ENCODE data around the gene TMIGD1. TPM values are rescaled to one million over a fixed set of nuclear protein-coding genes. Genes with fewer than 3 reads are reported as not detected.

The TMIGD1 gene
- total and polyA plus RNA-seq, 2 of the 13 experiments (the other 11 are each of a cell fraction or from before 2014, with no cell fraction given): not detected

GRCh38 chr17:30321314-30321713, 12.5 kb downstream of the TMIGD1 start (continued):
- no peak for TF ChIP-seq SNRNP70 (IDR thresholded peaks at IDR 0.05; ENCODE audit: low read depth, low read length)
- TF ChIP-seq, protein P1, sequence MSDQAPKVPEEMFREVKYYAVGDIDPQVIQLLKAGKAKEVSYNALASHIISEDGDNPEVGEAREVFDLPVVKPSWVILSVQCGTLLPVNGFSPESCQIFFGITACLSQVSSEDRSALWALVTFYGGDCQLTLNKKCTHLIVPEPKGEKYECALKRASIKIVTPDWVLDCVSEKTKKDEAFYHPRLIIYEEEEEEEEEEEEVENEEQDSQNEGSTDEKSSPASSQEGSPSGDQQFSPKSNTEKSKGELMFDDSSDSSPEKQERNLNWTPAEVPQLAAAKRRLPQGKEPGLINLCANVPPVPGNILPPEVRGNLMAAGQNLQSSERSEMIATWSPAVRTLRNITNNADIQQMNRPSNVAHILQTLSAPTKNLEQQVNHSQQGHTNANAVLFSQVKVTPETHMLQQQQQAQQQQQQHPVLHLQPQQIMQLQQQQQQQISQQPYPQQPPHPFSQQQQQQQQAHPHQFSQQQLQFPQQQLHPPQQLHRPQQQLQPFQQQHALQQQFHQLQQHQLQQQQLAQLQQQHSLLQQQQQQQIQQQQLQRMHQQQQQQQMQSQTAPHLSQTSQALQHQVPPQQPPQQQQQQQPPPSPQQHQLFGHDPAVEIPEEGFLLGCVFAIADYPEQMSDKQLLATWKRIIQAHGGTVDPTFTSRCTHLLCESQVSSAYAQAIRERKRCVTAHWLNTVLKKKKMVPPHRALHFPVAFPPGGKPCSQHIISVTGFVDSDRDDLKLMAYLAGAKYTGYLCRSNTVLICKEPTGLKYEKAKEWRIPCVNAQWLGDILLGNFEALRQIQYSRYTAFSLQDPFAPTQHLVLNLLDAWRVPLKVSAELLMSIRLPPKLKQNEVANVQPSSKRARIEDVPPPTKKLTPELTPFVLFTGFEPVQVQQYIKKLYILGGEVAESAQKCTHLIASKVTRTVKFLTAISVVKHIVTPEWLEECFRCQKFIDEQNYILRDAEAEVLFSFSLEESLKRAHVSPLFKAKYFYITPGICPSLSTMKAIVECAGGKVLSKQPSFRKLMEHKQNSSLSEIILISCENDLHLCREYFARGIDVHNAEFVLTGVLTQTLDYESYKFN (CRISPR knock-in tag; conservative IDR thresholded peaks at IDR 0.05): peak; percentile 19; the same call in 1 of the 2 replicates
- TF ChIP-seq, protein P2, sequence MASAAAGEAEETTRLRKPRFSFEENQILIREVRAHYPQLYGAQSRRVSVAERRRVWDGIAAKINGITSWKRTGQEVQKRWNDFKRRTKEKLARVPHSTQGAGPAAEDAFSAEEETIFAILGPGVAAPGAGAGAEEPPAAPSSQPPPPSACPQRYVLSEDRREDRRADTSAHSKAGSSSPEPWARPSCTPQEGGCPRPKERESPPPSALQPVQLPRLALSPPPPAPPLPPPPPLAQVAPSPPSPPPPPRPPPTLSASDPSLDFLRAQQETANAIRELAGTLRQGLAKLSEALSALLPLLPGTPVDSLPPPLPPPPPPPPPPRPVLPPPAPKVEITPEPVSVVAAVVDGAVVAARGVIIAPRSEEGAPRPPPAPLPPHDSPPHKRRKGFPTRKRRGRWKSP (CRISPR knock-in tag; IDR thresholded peaks at IDR 0.05): no peak
- TF ChIP-seq GATAD2A (CRISPR knock-in tag; IDR thresholded peaks at IDR 0.05): peak; percentile 70; the same call in 1 of the 2 replicates
- peak; percentile 25; the same call in 1 of the 2 replicates for TF ChIP-seq SOX5 (CRISPR knock-in tag; IDR thresholded peaks at IDR 0.05; ENCODE audit: borderline replicate concordance)
- no peak for TF ChIP-seq MED13 (CRISPR knock-in tag; IDR thresholded peaks at IDR 0.05)
- no peak for TF ChIP-seq TOE1 (CRISPR knock-in tag; IDR thresholded peaks at IDR 0.05)
- no peak for TF ChIP-seq MATR3 (CRISPR knock-in tag; IDR thresholded peaks at IDR 0.05)
- TF ChIP-seq FOXA3 (CRISPR knock-in tag; IDR thresholded peaks at IDR 0.05): peak; percentile 62; the same call in 1 of the 2 replicates

GRCh38 chr17:30318155-30318554, 15.7 kb downstream of the TMIGD1 start:
- no peak for ATAC-seq
- Histone ChIP-seq H3K79me2 (ENCODE audit: insufficient read depth, low read length) (no peaks in the 10 kb centered on the region), H2AFZ (ENCODE audit: low read length) (no peak overlapping the region), H3K36me3 (replicated peaks in 1 of 2; ENCODE audit: control insufficient read depth in 1 of 2, insufficient read depth in 2 of 2, low read length in 2 of 2) (no peaks in the 10 kb centered on the region), H3K4me3 (replicated peaks in 1 of 3; ENCODE audit: insufficient read depth in 1 of 3, low read depth in 2 of 3, low read length in 3 of 3) (no peak overlapping the region), H3K4me1 (ENCODE audit: insufficient read depth, low read length) (peaks cover 52% of the 10 kb centered on the region), H3K27me3 (ENCODE audit: control insufficient read depth in 1 of 2, insufficient read depth in 2 of 2, low read length in 2 of 2) (peaks cover 0 to 6% of the 10 kb centered on the region in 2 experiments; a peak in 1 of 5 replicates), H3K9ac (ENCODE audit: insufficient read depth, low read depth, low read length) (no peak overlapping the region), H3K27ac (ENCODE audit: extremely low read length, insufficient read depth, low read length) (no peak overlapping the region), H4K20me1 (ENCODE audit: insufficient read depth, low read length) (no peaks in the 10 kb centered on the region), H3K4me2 (ENCODE audit: low read depth, low read length) (no peak overlapping the region), H3K9me3 (ENCODE audit: low read length) (no peaks in the 10 kb centered on the region)
- DNase-seq (ENCODE audit: low spot score): no peak
- no TSS peak for BruUV-seq (replicated peaks)
- FAIRE-seq: no peak
- 50% methylated on average over 3 of the region's 3 CpGs for WGBS (ENCODE audit: low lambda C conversion rate)
- in situ Hi-C loops (cut with HindIII; ENCODE audit: extremely low pct_ligation_motif_present, low pct_unique_long_range_greater_than_20kb): no loop called here
- TF ChIP-seq SRSF9 (IDR thresholded peaks at IDR 0.05; ENCODE audit: borderline replicate concordance, insufficient read depth, low read depth, low read length, poor library complexity, severe bottlenecking) (no peak), AKNA (CRISPR knock-in tag; IDR thresholded peaks at IDR 0.05; ENCODE audit: borderline replicate concordance) (no peak), TOPORS (CRISPR knock-in tag; IDR thresholded peaks at IDR 0.05) (no peak)
- TF ChIP-seq, protein P3, sequence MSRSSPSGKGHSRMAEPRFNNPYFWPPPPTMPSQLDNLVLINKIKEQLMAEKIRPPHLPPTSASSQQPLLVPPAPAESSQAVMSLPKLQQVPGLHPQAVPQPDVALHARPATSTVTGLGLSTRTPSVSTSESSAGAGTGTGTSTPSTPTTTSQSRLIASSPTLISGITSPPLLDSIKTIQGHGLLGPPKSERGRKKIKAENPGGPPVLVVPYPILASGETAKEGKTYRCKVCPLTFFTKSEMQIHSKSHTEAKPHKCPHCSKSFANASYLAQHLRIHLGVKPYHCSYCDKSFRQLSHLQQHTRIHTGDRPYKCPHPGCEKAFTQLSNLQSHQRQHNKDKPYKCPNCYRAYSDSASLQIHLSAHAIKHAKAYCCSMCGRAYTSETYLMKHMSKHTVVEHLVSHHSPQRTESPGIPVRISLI (CRISPR knock-in tag; IDR thresholded peaks at IDR 0.05; ENCODE audit: borderline replicate concordance): no peak
- ChIA-PET POLR2A (no interaction called here), CTCF (ENCODE audit: low intra/inter-chr PET ratio, low total read pairs) (no interaction called here)
- intact Hi-C loops (cut with micrococcal nuclease; ENCODE audit: unreplicated experiment): no loop called here
